Naive B cell (primary cell): ENCODE measurements around the gene POP4. TPM values are rescaled to one million over a fixed set of nuclear protein-coding genes. Genes with fewer than 3 reads are reported as not detected.

ENCODE experiments used
- polyA plus RNA-seq, 6 donors: library from polyadenylated mRNA; unstranded; fragments of 300-500 nt; fragmentation: Illumina TruSeq; gene quantifications; one replicate each; pipeline ENCODE4 v1.2.3, GENCODE V29; 2021; ENCODE audit warnings: low read depth in 6 of 6

The POP4 gene
- polyA plus RNA-seq, 6 donors from 2014 or later = 106 to 154 (median 137) TPM

Other genes with a start within 250 kb of the POP4 start
- not detected for gene VSTM2B, start 80.3 kb upstream of the POP4 start, polyA plus RNA-seq
- 1 to 10 TPM; 1.9 to 5.8 (median 2.7) TPM for gene PLEKHF1, start 59.2 kb downstream of the POP4 start, polyA plus RNA-seq
- 10 to 100 TPM in 5 of 6 donors, 1 to 10 TPM in 1; 8.2 to 24.0 (median 15.3) TPM for gene C19orf12, start 109.0 kb downstream of the POP4 start, polyA plus RNA-seq
- not detected for gene CCNE1, start 205.7 kb downstream of the POP4 start, polyA plus RNA-seq